NCI-H1930 (cell line): ENCODE data around the gene ERCC3.
"Not testable (repeated sequence)": the region's sequence is repeated elsewhere in the genome, so short reads cannot be mapped to it uniquely, and the experiment has no call there.

Experiments used
- DNase-seq, 2 experiments: peaks; one replicate each; lab custom pipeline; 2025; lab: John Stamatoyannopoulos, UW

Gene ERCC3

DNA sequence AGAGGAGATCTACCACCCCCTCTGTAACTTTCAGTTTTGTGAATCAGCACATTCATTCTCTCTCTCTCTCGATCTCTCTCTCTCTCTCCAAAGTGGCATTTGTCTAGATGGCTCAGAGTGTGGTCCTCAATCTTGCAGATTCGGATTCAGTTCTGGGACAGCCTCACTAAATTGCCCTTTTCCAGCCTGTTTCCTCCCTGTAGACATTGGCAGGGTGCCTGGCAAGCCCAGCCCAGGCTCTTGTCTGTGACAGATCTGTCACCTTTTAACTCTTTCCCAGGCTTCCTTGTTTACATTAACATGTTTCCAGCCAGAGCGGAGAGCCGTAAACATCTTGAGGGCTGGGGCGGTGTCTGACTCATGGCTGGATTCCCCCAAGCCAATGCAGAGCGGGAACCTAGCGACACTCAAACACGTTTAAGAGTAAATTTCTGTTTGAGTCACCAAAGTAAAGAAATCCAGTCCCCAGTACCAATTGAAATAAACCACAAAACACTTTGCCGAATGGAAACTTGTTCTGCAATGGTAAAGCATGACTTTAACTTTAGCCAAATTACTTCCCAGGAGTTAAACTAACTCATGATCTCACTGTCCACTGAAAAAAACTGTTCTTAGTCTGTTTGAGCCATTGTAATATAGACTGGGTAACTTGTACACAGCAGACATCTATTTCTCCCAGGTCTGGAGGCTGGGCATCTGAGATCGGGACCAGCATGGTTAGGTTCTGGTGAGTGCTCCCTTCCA is 67.3 kb downstream of the ERCC3 start:
- DNase-seq, result no peak

DNA sequence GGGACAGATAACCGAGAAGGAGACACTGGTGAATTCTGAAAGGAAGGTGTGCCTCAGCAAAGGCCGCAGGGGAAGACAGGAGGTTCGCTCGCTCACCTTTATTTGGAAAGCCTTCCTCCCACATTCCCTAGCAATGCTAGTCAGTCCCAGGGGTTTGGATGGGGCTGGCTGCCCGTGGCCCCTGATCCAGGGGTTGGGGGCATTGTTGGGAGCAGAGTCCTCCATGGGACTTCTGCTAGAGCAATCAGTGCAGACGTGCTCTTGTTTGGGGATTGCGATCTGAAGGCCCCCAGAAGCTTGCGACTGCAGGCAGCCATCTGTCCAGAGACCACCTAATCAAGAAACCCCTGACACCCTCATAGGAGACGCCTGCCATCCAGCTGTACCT is 67.8 kb downstream of the ERCC3 start:
- DNase-seq, result no peak

DNA sequence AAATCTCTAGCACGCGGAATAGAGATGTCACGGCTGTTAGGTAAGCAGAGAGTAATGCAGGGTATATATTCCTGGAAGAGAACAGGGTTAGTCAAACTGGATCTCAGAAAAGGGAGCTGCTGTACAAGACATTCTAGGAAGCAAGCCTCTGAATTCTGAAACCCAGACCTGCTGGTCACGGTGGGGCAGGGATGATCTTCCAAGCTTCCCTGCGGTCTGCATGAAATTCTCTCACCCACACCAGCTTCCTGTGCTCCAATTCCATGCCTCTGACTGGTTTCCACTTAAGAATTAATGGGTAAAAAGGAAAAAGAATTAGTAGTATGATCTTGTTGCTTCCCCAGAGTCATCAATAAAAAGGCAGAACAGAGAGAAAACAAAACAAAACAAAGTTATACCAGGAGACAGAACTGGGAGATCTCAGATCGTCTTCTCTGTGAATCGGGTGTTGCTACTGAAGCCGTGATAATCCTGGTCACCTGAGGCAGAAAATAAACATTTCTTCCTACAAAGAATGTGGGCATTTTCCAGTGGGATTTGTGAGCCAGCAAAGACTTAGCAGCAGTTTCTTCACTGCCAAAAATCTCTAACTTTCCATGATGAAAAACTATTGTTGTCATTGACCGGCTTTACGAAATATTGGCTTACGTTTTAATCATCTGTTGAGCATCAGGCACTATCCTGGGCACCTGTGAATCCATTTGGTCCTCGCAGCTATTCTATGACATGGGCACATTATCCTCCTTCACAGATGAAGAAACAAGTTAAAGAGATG is 68.6 kb downstream of the ERCC3 start:
- DNase-seq, result no peak

DNA sequence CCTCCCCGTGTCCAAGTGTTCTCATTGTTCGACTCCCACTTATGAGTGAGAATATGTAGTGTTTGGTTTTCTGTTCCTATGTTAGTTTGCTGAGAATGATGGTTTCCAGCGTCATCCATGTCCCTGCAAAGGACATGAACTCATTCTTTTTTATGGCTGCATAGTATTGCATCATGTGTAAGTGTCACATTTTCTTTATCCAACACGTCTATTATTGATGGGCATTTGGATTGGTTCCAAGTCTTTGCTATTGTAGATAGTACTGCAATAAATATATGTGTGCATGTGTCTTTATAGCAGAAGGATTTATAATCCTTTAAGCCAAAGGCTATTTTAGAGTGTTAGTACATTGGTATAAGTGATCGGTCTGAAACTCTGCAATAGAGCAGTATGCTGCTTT is 69.8 kb downstream of the ERCC3 start:
- not testable (repeated sequence) for DNase-seq

DNA sequence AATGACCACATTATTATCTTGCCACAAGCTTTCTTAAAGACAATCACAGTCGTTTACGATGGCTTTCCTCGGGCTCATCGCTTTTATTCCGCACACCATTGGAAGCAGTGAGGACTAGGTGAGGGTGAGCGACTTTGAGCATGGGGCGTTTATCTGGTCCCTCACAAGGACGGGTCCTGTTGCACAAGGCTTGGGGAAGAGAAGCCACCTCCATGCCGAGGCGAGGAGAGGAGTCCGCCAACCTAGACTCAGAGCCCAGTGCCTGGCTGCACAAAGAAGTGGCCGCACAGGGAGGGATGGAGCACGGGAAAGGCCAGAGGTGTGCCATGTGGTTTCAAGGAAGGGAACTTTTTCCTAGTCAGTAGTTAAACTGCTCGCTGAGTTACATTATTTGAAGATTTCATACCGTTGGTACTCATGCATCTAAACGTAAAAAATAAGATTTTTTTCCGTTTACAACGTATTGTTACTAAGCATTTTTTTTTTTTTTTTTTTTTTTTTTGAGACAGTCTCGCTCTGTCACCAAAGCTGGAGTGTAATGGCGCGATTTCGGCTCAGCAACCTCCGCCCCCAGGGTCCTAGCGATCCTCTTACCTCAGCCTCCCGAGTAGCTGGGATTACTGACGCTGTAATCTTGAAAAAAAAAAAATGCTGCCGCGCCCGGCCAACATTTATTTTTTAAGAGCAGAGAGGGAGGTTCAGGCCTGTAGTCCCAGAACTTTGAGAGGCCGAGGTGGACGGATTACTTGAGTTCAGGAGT is 73.0 kb downstream of the ERCC3 start:
- DNase-seq, result no peak

DNA sequence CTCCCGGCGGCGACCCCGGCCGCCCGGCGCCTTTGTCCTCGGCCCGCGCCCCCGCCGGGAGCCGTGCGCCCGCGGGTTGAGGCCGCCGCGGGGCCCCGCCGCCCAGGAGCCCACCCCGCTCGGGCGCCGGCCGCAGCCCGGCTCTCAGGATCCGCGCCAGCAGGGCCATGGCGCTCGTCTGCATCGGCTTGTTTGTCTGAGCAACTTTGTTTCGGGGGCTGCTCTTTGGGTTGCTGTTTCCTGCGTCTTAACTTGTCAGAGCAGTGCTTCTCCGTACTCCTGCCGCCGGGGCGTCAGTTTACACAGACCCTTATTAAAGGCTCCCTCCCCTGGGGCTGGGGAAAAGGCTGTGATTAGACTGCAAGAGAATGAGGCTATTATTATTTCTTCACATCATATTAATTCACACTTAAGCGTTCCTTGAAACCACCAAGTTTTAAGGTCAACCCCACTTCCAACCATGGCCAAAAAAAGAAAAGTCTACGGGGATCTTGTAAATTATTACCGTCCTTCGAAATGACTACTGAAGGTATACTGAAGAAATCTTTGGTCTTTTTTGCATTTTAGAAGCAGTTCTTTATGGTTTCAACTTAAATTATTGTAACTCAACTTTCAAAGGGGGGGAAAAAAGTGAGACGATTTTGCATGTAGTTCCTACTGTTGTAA is 73.7 kb downstream of the ERCC3 start, which contains the start of gene CYP27C1:
TSS of gene CYP27C1 (minus strand) at position 198 of the 666 bp plus-strand sequence. CDS start at position 169, 29 bp downstream.
- DNase-seq, result no peak

DNA sequence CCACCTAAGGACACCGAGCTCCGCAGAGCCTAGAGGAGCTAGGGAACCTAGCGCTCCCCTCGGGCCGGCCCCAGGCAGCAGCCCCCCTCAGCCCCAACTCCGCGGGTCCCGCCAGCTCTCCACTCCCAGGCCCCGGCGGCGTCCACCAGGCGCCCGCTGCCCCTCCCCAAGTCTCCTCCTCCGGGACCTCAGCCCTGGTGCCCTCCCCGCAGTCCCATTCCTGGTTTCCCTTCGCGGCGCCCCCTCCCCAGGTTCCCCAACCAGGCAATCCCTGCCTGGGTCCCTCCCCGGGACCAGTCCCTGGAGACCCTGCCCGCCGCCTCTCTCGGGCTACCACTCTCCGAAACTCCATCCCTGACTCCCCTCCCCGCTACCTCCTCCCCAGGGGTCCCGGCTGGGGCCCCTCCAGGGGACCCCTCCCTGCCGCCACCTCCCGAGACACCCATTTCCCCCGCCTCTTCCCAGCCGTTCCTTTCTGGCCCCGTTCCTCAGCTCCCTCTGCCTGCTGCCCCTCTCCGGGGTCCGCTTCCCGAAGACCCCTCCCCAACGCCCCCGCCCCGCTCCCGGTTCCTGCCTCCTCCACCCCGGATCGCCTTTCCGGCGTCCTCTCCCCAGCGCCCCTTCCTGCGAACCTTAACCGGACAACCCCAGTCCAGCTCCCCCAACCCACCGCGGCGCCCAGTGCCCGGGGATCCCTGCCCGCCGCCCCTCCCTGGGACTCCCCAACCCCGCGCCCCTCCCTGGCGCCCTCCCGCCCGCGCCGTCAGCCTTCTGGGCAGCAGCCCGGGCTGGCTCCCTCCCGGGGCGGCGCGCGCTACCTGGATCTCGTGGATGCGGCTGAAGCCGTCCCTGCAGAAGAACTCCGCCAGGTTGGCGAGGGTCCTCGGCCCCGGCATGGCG is 74.5 kb downstream of the ERCC3 start:
- DNase-seq, result no peak

DNA sequence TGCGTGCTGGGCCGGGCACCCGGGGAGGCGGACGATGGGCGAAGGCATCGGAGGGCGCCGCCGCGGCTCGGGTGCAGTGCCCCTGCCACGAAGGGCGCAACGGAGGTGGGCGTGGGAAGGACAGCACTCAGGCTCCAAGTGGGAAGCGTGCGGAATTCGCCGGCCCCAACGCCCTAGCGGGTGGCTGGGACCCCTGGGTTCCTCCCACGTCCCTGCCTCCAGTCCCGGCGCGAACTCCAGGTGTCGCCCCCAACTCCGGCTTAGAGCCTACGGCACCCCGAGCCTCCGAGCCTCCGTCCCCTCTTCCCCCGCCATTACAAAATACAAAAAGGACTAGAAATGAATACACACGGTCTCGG is 75.2 kb downstream of the ERCC3 start:
- DNase-seq, result no peak

DNA sequence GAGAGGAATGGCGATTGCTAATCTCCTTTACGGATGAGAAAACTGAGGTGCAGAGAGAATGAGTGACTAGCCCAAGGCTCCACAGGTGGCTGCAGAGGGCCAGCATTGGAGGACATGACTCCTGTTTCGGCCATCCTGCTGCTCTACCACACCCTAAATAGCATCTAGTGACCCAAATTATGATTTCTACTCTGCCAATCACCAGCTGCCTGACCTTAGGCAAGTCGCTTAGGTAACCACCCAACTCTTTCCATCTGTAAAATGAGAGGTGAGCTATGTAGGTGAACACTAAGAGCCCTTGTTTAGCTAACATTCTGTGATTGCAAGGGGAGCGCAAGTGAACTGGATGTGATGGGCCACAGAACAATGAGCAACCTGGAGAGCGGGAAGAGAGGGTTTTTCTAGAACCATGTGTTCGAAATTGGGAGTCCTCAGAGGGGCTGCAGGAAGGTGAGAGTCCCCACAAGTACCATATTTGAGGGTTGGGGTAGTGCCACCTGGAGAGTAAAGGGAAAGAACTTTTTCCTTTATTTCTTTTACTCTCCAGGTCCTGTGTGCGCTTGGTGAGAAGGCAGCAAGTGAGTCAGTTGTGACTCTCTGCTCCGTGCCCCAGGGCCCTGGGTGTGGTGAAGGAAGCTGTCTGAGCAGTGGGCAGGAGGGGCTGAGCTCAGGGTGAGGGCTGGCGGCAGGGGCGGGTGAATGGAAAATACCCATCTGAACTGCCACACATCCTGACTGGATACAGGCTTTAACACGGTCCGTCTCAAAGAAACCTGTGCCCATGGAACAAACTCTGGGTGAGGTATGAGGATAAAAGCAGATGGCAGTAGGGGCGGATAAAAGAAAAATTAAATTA is 76.2 kb downstream of the ERCC3 start:
- no peak for DNase-seq

DNA sequence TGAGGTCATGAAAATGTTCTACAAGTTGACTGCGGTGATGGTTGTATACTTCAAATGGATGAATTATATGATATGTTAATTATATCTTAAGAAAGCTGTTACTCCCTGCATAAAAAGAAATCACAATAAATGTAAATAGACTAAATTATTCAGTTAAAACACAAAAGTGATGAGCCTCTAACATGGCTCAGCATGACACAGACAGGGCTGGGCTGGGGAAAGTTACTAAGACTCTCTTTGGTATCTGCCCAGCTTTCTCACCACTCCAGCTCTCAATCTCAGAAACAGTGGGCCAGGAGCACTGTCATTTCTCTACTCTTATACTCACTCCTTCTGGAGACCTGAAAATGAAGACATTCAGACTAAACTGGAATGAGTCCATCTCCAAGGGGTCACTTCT is 77.4 kb downstream of the ERCC3 start:
- no peak for DNase-seq

DNA sequence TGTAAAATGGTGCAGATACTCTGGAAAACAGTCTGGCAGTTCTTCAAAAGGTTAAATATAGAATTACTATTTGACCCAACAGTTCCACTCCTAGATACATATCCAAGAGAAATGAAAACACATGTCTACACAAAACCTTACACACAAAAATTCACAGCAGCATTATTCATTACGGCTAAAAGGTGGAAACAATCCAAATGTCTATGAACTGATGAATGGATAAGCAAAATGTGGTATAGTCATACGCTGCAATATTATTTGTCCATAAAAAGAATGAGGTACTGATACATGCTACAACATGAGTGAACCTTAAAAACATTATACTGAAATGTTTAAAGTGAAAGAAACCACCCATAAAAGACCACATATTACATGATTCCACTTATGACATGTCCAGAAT is 77.8 kb downstream of the ERCC3 start:
- no peak for DNase-seq

DNA sequence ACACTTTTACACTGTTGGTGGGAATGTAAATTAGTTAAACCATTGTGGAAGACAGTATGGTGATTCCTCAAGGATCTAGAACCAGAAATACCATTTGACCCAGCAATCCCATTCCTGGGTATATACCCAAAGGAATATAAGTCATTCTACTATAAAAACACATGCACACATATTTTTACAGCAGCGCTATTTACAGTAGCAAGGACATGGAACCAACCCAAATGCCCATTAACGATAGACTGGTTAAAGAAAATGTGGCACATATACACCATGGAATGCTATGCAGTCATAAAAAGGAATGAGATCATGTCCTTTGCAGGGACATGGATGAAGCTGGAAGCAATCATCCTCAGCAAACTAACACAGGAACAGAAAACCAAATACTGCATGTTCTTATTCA is 79.7 kb downstream of the ERCC3 start:
- DNase-seq, result not testable (repeated sequence)

DNA sequence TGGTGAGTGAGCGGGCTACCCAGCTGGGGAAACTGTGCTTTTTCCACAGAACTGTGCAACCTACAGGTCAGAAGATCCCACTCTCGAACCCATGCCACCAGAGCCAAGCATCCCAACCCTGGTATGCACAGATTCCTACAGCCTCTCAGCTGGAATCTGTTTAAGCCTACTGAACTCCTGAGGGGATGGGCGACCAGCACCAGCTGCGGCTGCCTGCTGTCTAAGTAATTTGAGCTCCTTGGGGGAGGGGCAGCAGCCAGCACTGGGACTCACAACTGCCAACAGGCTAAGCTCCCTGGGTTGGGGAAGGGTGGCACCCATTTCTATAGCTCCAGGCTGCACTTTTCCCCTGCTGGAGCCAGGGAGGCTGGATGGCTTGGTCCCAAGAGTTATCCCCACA is 85.6 kb downstream of the ERCC3 start:
- no peak for DNase-seq
